Muscle layer of colon (tissue), 2 donors: ENCODE measurements around the gene TANC1.

Experiments
- H3K27ac ChIP-seq: one replicate; pipeline ENCODE4 v1.7.0; 2013; ENCODE audit warnings: low read depth, mild to moderate bottlenecking, low read length, moderate library complexity
- H3K27me3 ChIP-seq, 2 donors: one replicate each; pipeline ENCODE4 v1.7.0; 2013; ENCODE audit warnings: low read length in 2 of 2, mild to moderate bottlenecking in 2 of 2; ENCODE audit not compliant: insufficient read depth in 2 of 2, control insufficient read depth in 1 of 2
- H3K36me3 ChIP-seq: one replicate; pipeline ENCODE4 v1.7.0; 2013; ENCODE audit warnings: mild to moderate bottlenecking, low read length; ENCODE audit not compliant: insufficient read depth
- H3K4me1 ChIP-seq: one replicate; pipeline ENCODE4 v1.7.0; 2013; ENCODE audit warnings: mild to moderate bottlenecking, low read length; ENCODE audit not compliant: insufficient read depth
- H3K4me3 ChIP-seq, 2 donors: one replicate each; pipeline ENCODE4 v1.7.0; 2013; ENCODE audit warnings: low read length in 2 of 2, low read depth in 1 of 2, mild to moderate bottlenecking in 1 of 2, moderate library complexity in 1 of 2
- H3K9ac ChIP-seq: one replicate; pipeline ENCODE4 v1.7.0; 2013; ENCODE audit warnings: low read length
- H3K9me3 ChIP-seq: one replicate; pipeline ENCODE4 v1.7.0; 2013; ENCODE audit warnings: mild to moderate bottlenecking, low read length
- donor health status: abdominal sarcoma.
- donor health status: Adenocarcinoma of cecum.

The TANC1 gene

GRCh38 chr2:159110784-159111183, 142.3 kb downstream of the TANC1 start:
- peaks cover 4% of the 10 kb centered on the region for H3K4me1 ChIP-seq
- H3K27ac ChIP-seq, result no peak overlapping the region
- no peak overlapping the region for H3K4me3 ChIP-seq
- H3K27me3 ChIP-seq, result no peaks in the 10 kb centered on the region
- H3K9ac ChIP-seq, result no peak overlapping the region
- H3K9me3 ChIP-seq, result no peaks in the 10 kb centered on the region
- no peaks in the 10 kb centered on the region for H3K36me3 ChIP-seq

GRCh38 chr2:159111346-159111927, 143.0 kb downstream of the TANC1 start:
- Histone ChIP-seq H3K27ac (no peak overlapping the region), H3K4me3 (no peak overlapping the region), H3K9ac (no peak overlapping the region), H3K9me3 (no peaks in the 10 kb centered on the region), H3K36me3 (no peaks in the 10 kb centered on the region), H3K4me1 (peaks cover 4% of the 10 kb centered on the region), H3K27me3 (no peaks in the 10 kb centered on the region)

GRCh38 chr2:159114835-159115234, 146.4 kb downstream of the TANC1 start:
- no peak overlapping the region for H3K4me3 ChIP-seq
- H3K27ac ChIP-seq, result no peak overlapping the region
- no peak overlapping the region for H3K9ac ChIP-seq
- H3K9me3 ChIP-seq, result no peaks in the 10 kb centered on the region
- no peaks in the 10 kb centered on the region for H3K27me3 ChIP-seq
- H3K4me1 ChIP-seq, result peaks cover 15% of the 10 kb centered on the region
- H3K36me3 ChIP-seq, result no peaks in the 10 kb centered on the region

- no peak overlapping the region for H3K27ac ChIP-seq
- H3K27me3 ChIP-seq, result no peaks in the 10 kb centered on the region
- no peak overlapping the region for H3K9ac ChIP-seq
- H3K9me3 ChIP-seq, result no peaks in the 10 kb centered on the region
- H3K36me3 ChIP-seq, result no peaks in the 10 kb centered on the region
- H3K4me1 ChIP-seq, result peaks cover 12% of the 10 kb centered on the region
- H3K4me3 ChIP-seq, result no peak overlapping the region
Observed at GRCh38 chr2:159116922-159117321, 148.5 kb downstream of the TANC1 start.

GRCh38 chr2:159117658-159118057, 149.2 kb downstream of the TANC1 start:
- no peaks in the 10 kb centered on the region for H3K36me3 ChIP-seq
- H3K27ac ChIP-seq, result no peak overlapping the region
- no peaks in the 10 kb centered on the region for H3K27me3 ChIP-seq
- no peak overlapping the region for H3K4me3 ChIP-seq
- no peaks in the 10 kb centered on the region for H3K9me3 ChIP-seq
- H3K4me1 ChIP-seq, result peaks cover 12% of the 10 kb centered on the region
- H3K9ac ChIP-seq, result no peak overlapping the region

GRCh38 chr2:159118115-159118858, 149.8 kb downstream of the TANC1 start:
- Histone ChIP-seq H3K9me3 (no peaks in the 10 kb centered on the region), H3K36me3 (no peaks in the 10 kb centered on the region), H3K27me3 (no peaks in the 10 kb centered on the region), H3K4me1 (peaks cover 12% of the 10 kb centered on the region), H3K27ac (no peak overlapping the region), H3K4me3 (no peak overlapping the region), H3K9ac (no peak overlapping the region)

- Histone ChIP-seq H3K4me1 (peaks cover 15% of the 10 kb centered on the region), H3K27me3 (no peaks in the 10 kb centered on the region), H3K27ac (no peak overlapping the region), H3K9ac (no peak overlapping the region), H3K36me3 (no peaks in the 10 kb centered on the region), H3K9me3 (no peaks in the 10 kb centered on the region), H3K4me3 (no peak overlapping the region)
Observed at GRCh38 chr2:159118859-159119500, 150.5 kb downstream of the TANC1 start.

GRCh38 chr2:159119652-159120257, 151.3 kb downstream of the TANC1 start:
- H3K27ac ChIP-seq, result no peak overlapping the region

GRCh38 chr2:159123786-159124185, 155.3 kb downstream of the TANC1 start:
- Histone ChIP-seq H3K27ac (no peak overlapping the region), H3K9ac (no peak overlapping the region), H3K27me3 (no peaks in the 10 kb centered on the region), H3K9me3 (no peaks in the 10 kb centered on the region), H3K4me1 (peaks cover 27% of the 10 kb centered on the region), H3K4me3 (no peak overlapping the region), H3K36me3 (no peaks in the 10 kb centered on the region)

More at GRCh38 chr2:159119652-159120257, 151.3 kb downstream of the TANC1 start:
- H3K4me1 ChIP-seq, result peaks cover 23% of the 10 kb centered on the region
- H3K9me3 ChIP-seq, result no peaks in the 10 kb centered on the region
- no peaks in the 10 kb centered on the region for H3K27me3 ChIP-seq
- no peaks in the 10 kb centered on the region for H3K36me3 ChIP-seq
- H3K4me3 ChIP-seq, result no peak overlapping the region
- no peak overlapping the region for H3K9ac ChIP-seq

- peak overlapping the region; percentile 3 for H3K27ac ChIP-seq
- no peaks in the 10 kb centered on the region for H3K27me3 ChIP-seq
- H3K4me1 ChIP-seq, result peaks cover 24% of the 10 kb centered on the region
- no peaks in the 10 kb centered on the region for H3K9me3 ChIP-seq
- H3K4me3 ChIP-seq, result no peak overlapping the region
- no peaks in the 10 kb centered on the region for H3K36me3 ChIP-seq
- H3K9ac ChIP-seq, result no peak overlapping the region
Observed at GRCh38 chr2:159124441-159124911, 156.0 kb downstream of the TANC1 start.

- H3K27ac ChIP-seq, result no peak overlapping the region
- no peak overlapping the region for H3K9ac ChIP-seq
Observed at GRCh38 chr2:159124931-159125467, 156.6 kb downstream of the TANC1 start.

More at GRCh38 chr2:159124931-159125467, 156.6 kb downstream of the TANC1 start:
- Histone ChIP-seq H3K4me3 (no peak overlapping the region), H3K36me3 (no peaks in the 10 kb centered on the region), H3K9me3 (no peaks in the 10 kb centered on the region), H3K27me3 (no peaks in the 10 kb centered on the region), H3K4me1 (peaks cover 25% of the 10 kb centered on the region)
